HepG2 (cell line): ENCODE data around the gene PPP1R14D. TPM values are rescaled to one million over a fixed set of nuclear protein-coding genes. Genes with fewer than 3 reads are reported as not detected.

Experiments used
- ATAC-seq: fragments of 200-7000 bp; cut with Tn5 transposase; 3 replicates; pipeline ENCODE4 v1.9.1; 2020; ENCODE audit warnings: mild to moderate bottlenecking, moderate library complexity
- Bru-seq: library from RNA; stranded (reverse); fragments of 400-500 nt; gene quantifications from one replicate; lab custom pipeline; 2021; lab: Mats Ljungman, UMichigan
- BruChase-seq, 2 experiments: library from RNA; stranded (reverse); fragments of 400-500 nt; gene quantifications; one replicate each; lab custom pipeline; 2021; lab: Mats Ljungman, UMichigan
- BruUV-seq: library from RNA; stranded (reverse); fragments of 400-500 nt; replicated peaks from 2 replicates; lab custom pipeline; 2021; lab: Mats Ljungman, UMichigan
- CTCF ChIA-PET: fragments of 300-600 bp; formaldehyde crosslinking; extraction: SDS; loops from one replicate; lab custom pipeline; 2021; ENCODE audit warnings: low total read pairs, inconsistent platforms, low intra/inter-chr PET ratio; lab: Yijun Ruan, JAX
- POLR2A ChIA-PET: fragments of 350-600 bp; sonication (Branson Sonifier 250); formaldehyde crosslinking; loops from one replicate; lab custom pipeline; 2020; ENCODE audit warnings: antibody characterized with exemption, inconsistent platforms; lab: Yijun Ruan, JAX
- DNase-seq: peaks from one replicate; pipeline ENCODE4 v3.0.0-alpha.2; 2015; ENCODE audit warnings: low spot score
- FAIRE-seq: peaks from 3 replicates; lab custom pipeline; 2011; peaks lifted over from hg19 to GRCh38; lab: Jason Lieb, UNC
- H2AFZ ChIP-seq: one replicate; pipeline ENCODE4 v1.6.1; 2011; ENCODE audit warnings: low read length, inconsistent platforms
- H3K27ac ChIP-seq: fragments of 300-600 bp; 3 replicates; pipeline ENCODE4 v1.8.0; 2011; ENCODE audit warnings: mixed run types, mild to moderate bottlenecking, mixed read lengths, low read length, inconsistent platforms; ENCODE audit not compliant: insufficient read depth; ENCODE audit errors: extremely low read length
- H3K27me3 ChIP-seq, 2 experiments: fragments of 200-600 bp in 1 of 2; 2 replicates in 1 of 2; 3 replicates in 1 of 2; pipeline versions ENCODE4 v1.6.0 to v1.8.0; 2011; ENCODE audit warnings: low read length in 2 of 2, mild to moderate bottlenecking in 2 of 2, moderate library complexity in 2 of 2, inconsistent platforms in 1 of 2; ENCODE audit not compliant: insufficient read depth in 2 of 2, control insufficient read depth in 1 of 2
- H3K36me3 ChIP-seq, 2 experiments: fragments of 200-600 bp in 1 of 2; replicated peaks in 1 of 2; 2 replicates in 1 of 2; 3 replicates in 1 of 2; pipeline versions ENCODE4 v1.5.1 to v1.8.0; 2011; ENCODE audit warnings: low read length in 2 of 2, inconsistent platforms in 1 of 2; ENCODE audit not compliant: insufficient read depth in 2 of 2, control insufficient read depth in 1 of 2
- H3K4me1 ChIP-seq: 2 replicates; pipeline ENCODE4 v1.5.1; 2012; ENCODE audit warnings: low read length, inconsistent platforms; ENCODE audit not compliant: insufficient read depth
- H3K4me2 ChIP-seq: 2 replicates; pipeline ENCODE4 v1.6.0; 2011; ENCODE audit warnings: low read depth, low read length, inconsistent platforms
- H3K4me3 ChIP-seq, 3 experiments: fragments of 200-600 bp in 1 of 3; sonication (generic), shearing (Covaris generic) in 1 of 3; replicated peaks in 1 of 3; 2 replicates each; pipeline ENCODE4 v1.5.1; 2011 to 2016; ENCODE audit warnings: low read length in 3 of 3, inconsistent platforms in 2 of 3, low read depth in 2 of 3, mild to moderate bottlenecking in 2 of 3, control low read depth in 1 of 3, mixed read lengths in 1 of 3; ENCODE audit not compliant: insufficient read depth in 1 of 3
- H3K79me2 ChIP-seq: one replicate; pipeline ENCODE4 v1.6.1; 2011; ENCODE audit warnings: low read length, inconsistent platforms; ENCODE audit not compliant: insufficient read depth
- H3K9ac ChIP-seq: 2 replicates; pipeline ENCODE4 v1.6.0; 2011; ENCODE audit warnings: mild to moderate bottlenecking, low read depth, low read length, inconsistent platforms; ENCODE audit not compliant: insufficient read depth
- H3K9me3 ChIP-seq: 2 replicates; pipeline ENCODE4 v1.5.1; 2012; ENCODE audit warnings: mild to moderate bottlenecking, low read length
- H4K20me1 ChIP-seq: 2 replicates; pipeline ENCODE4 v1.6.0; 2011; ENCODE audit warnings: inconsistent platforms, mild to moderate bottlenecking, low read length, moderate library complexity; ENCODE audit not compliant: insufficient read depth
- CENPX ChIP-seq: sonication (generic); formaldehyde crosslinking; IDR thresholded peaks from 2 replicates; pipeline ENCODE4 v1.9.0; 2021; ENCODE audit warnings: mild to moderate bottlenecking, missing genetic modification reagents, moderate library complexity
- HNRNPL ChIP-seq: fragments of 200-400 bp; formaldehyde crosslinking; IDR thresholded peaks from 2 replicates; pipeline ENCODE4 v1.6.1; 2017; ENCODE audit warnings: mild to moderate bottlenecking, low read depth, low read length
- MAFK ChIP-seq, 2 experiments: IDR thresholded peaks in 1 of 2; conservative IDR thresholded peaks in 1 of 2; 2 replicates each; pipeline ENCODE4 v1.6.1; 2011; ENCODE audit warnings: improper control_type of control experiment in 2 of 2, low read length in 2 of 2
- NRL ChIP-seq: sonication (generic); formaldehyde crosslinking; IDR thresholded peaks from 2 replicates; pipeline ENCODE4 v1.5.0; 2020; ENCODE audit warnings: missing genetic modification reagents, mild to moderate bottlenecking, moderate library complexity, borderline replicate concordance
- PLRG1 ChIP-seq: fragments of 450-650 bp; conservative IDR thresholded peaks from 2 replicates; pipeline ENCODE4 v1.6.1; 2016
- SETDB1 ChIP-seq: sonication (generic); formaldehyde crosslinking; IDR thresholded peaks from 2 replicates; pipeline ENCODE4 v1.5.1; 2020; ENCODE audit warnings: missing genetic modification reagents, mild to moderate bottlenecking, borderline replicate concordance
- ZNF180 ChIP-seq: sonication (generic); formaldehyde crosslinking; IDR thresholded peaks from 2 replicates; pipeline ENCODE4 v1.4.0; 2020; ENCODE audit warnings: low read depth, missing genetic modification reagents, borderline replicate concordance
- WGBS: methylation state at CpG from one replicate; pipeline ENCODE4 v1.1.6; 2017; ENCODE audit warnings: low lambda C conversion rate; 5-methylcytosine and 5-hydroxymethylcytosine counted together
- in situ Hi-C: cut with HindIII; loops from 2 replicates; pipeline ENCODE4 v1.10.0; 2017; ENCODE audit warnings: low pct_unique_long_range_greater_than_20kb; ENCODE audit not compliant: extremely low pct_ligation_motif_present
- intact Hi-C: fragments of 100-400 bp; cut with micrococcal nuclease; formaldehyde crosslinking; loops from one replicate; pipeline ENCODE4 v1.10.0; 2022; ENCODE audit not compliant: unreplicated experiment
- long read RNA-seq, 2 experiments: library from RNA in 1 of 2; library from polyadenylated mRNA in 1 of 2; stranded (forward) in 1 of 2; unstranded in 1 of 2; transcript quantifications; one replicate each; pipeline ENCODE4 v2.0.0, GENCODE V29; 2019 to 2022
- polyA minus RNA-seq, 3 experiments: library from RNA; depleted of rRNA, polyadenylated mRNA; stranded (reverse); fragments of >200 nt; gene quantifications; 2 replicates each; pipeline ENCODE4 v1.2.3, GENCODE V29; 2011; ENCODE audit warnings: low replicate concordance in 1 of 3
- polyA plus RNA-seq, 8 experiments: library from polyadenylated mRNA; depleted of rRNA in 3 of 8; stranded (reverse) in 7 of 8; unstranded in 1 of 8; fragments of >200 nt; fragmentation: Illumina TruSeq in 4 of 8; extraction: Trizol in 4 of 8; gene quantifications; 2 replicates each; pipeline versions ENCODE4 v1.2.1 to v1.2.3, GENCODE V29; 2011 to 2016; ENCODE audit warnings: low read depth in 4 of 8, missing spikeins in 1 of 8, mixed read lengths in 1 of 8; ENCODE audit not compliant: insufficient read depth in 1 of 8
- total RNA-seq, 5 experiments: library from RNA; depleted of rRNA; stranded (reverse); fragments of >200 nt; fragmentation: Illumina TruSeq; extraction: Trizol; gene quantifications; 2 replicates each; pipeline ENCODE4 v1.2.3, GENCODE V29; 2016; ENCODE audit warnings: low read depth in 1 of 5
- TF ChIP-seq, protein P1 (sequence below): sonication (generic); formaldehyde crosslinking; IDR thresholded peaks from 2 replicates; pipeline ENCODE4 v1.5.1; 2020; ENCODE audit warnings: mild to moderate bottlenecking, missing genetic modification reagents, moderate library complexity
- TF ChIP-seq, protein P2 (sequence below): sonication (generic); formaldehyde crosslinking; IDR thresholded peaks from 2 replicates; pipeline ENCODE4 v1.9.0; 2022; ENCODE audit warnings: low read depth, missing genetic modification reagents

The PPP1R14D gene, protein sequence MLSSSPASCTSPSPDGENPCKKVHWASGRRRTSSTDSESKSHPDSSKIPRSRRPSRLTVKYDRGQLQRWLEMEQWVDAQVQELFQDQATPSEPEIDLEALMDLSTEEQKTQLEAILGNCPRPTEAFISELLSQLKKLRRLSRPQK
- 0.49 and 0.53 TPM in 2 replicates for total RNA-seq (2016; rRNA removed; fragmentation: Illumina TruSeq; extraction: Trizol)
- total RNA-seq (2016; cell fraction: cytosol; rRNA removed; fragmentation: Illumina TruSeq; extraction: Trizol; ENCODE audit: low read depth) = not detected in 2 replicates
- total RNA-seq (2016; cell fraction: insoluble cytoplasmic fraction; rRNA removed; fragmentation: Illumina TruSeq; extraction: Trizol) = 0.52 and 0.55 TPM in 2 replicates
- total RNA-seq (2016; cell fraction: membrane; rRNA removed; fragmentation: Illumina TruSeq; extraction: Trizol) = 0.34 TPM in 2 replicates
- not detected in 2 replicates for total RNA-seq (2016; cell fraction: nucleus; rRNA removed; fragmentation: Illumina TruSeq; extraction: Trizol)
- polyA plus RNA-seq (2011; rRNA removed) = 0.47 and 0.55 TPM in 2 replicates
- 0.81 and 0.82 TPM in 2 replicates for polyA plus RNA-seq (2011; cell fraction: cytosol; rRNA removed)
- polyA plus RNA-seq (2011; cell fraction: nucleus; rRNA removed) = 0.35 and 0.62 TPM in 2 replicates
- polyA plus RNA-seq (2012) = 0.68 TPM in 2 replicates
- not detected in 2 replicates for polyA plus RNA-seq (2016; cell fraction: cytosol; fragmentation: Illumina TruSeq; extraction: Trizol; ENCODE audit: low read depth)
- 0.46 and 0.48 TPM in 2 replicates for polyA plus RNA-seq (2016; cell fraction: insoluble cytoplasmic fraction; fragmentation: Illumina TruSeq; extraction: Trizol; ENCODE audit: low read depth)
- not detected in 2 replicates for polyA plus RNA-seq (2016; cell fraction: membrane; fragmentation: Illumina TruSeq; extraction: Trizol; ENCODE audit: low read depth)
- polyA plus RNA-seq (2016; cell fraction: nucleus; fragmentation: Illumina TruSeq; extraction: Trizol; ENCODE audit: insufficient read depth, low read depth) = not detected in 2 replicates
- 0.21 TPM in 1 of 2 replicates, not detected in the other for polyA minus RNA-seq (2011; rRNA and poly(A)+ RNA removed; ENCODE audit: low replicate concordance)
- not detected in 2 replicates for polyA minus RNA-seq (2011; cell fraction: cytosol; rRNA and poly(A)+ RNA removed)
- 0.87 TPM in 1 of 2 replicates, not detected in the other for polyA minus RNA-seq (2011; cell fraction: nucleus; rRNA and poly(A)+ RNA removed)
- Bru-seq, nascent RNA = percentile 26 among the genes with signal in this experiment
- percentile 11 among the genes with signal in this experiment for BruChase-seq, experiment 1, labeled RNA remaining after a 6-hour chase
- percentile 12 among the genes with signal in this experiment for BruChase-seq, experiment 2, labeled RNA remaining after a 2-hour chase
- long read RNA-seq, experiment 1 = 0 reads
- long read RNA-seq, experiment 2, partial matches to known transcripts = 0 of 1 reads
- long read RNA-seq, experiment 2, other reads (novel, unspliced or antisense) = 1 of 1 reads

DNA sequence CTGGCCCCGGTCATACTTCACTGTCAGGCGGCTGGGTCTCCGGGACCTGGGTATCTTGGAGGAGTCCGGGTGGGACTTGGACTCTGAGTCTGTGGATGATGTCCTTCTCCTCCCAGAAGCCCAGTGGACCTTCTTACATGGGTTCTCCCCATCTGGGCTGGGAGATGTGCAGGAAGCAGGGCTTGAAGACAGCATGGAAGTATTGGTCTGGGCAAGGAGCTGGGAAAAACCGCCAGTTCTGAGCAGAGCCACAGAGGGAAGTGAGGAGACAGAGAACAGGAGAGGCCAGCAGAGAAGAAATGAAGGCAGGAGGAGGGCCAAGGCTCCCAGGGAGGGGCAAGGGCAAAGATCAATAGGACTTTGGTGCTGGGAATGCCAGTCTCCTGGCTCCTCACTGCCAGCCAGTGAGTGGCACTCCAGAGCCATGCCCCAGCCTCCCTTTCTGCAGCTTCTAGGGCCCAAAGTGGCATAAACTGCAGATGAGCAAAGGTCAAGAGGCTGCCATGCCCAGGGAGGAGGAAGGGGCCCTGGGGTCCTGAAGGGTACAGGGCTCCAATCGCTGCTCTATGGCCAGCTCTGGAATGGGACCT lies at the start of gene PPP1R14D:
Gene PPP1R14D, minus strand, starts transcription at position 262 of the 590 bp plus-strand sequence. Its CDS starts 67 bp downstream, at position 195.
- no peak for FAIRE-seq
- ATAC-seq = peak; percentile 14; the same call in 1 of the 3 replicates
- WGBS = 75% methylated on average over 2 of the region's 6 CpGs
- Histone ChIP-seq H3K9me3 (no peaks in the 10 kb centered on the region), H3K4me1 (peaks cover 66% of the 10 kb centered on the region), H3K4me2 (peak within 1 kb of the TSS; percentile 73), H3K4me3 (peak within 1 kb of the TSS; percentile 44 to 55 (median 51); a peak in 5 of 6 replicates), H4K20me1 (no peaks in the 10 kb centered on the region), H2AFZ (peak within 1 kb of the TSS; percentile 86), H3K27me3 (no peaks in the 10 kb centered on the region), H3K9ac (peak within 1 kb of the TSS; percentile 43), H3K27ac (no peak within 1 kb of the TSS), H3K36me3 (no peaks in the 10 kb centered on the region), H3K79me2 (no peaks in the 10 kb centered on the region)
- BruUV-seq = no TSS peak
- DNase-seq = no peak
- intact Hi-C loops = no loop called here
- ChIA-PET CTCF (no interaction called here), POLR2A (interaction anchor here (0.9 to 1.3 kb wide), 3 partner anchors 19 to 22 kb away, joined by 3 read pairs; partner anchors contain the start of genes DNAJC17 and ZFYVE19)
- TF ChIP-seq HNRNPL (peak; percentile 82; the same call in 1 of the 2 replicates), MAFK (conservative IDR thresholded peaks at IDR 0.05 in 1 of 2, IDR thresholded peaks at IDR 0.05 in 1 of 2; ENCODE audit: low read length in 2 of 2) (no peak), NRL (CRISPR knock-in tag) (peak; percentile 50; the same call in 1 of the 2 replicates), PLRG1 (no peak), SETDB1 (CRISPR knock-in tag) (no peak), CENPX (CRISPR knock-in tag) (no peak), ZNF180 (CRISPR knock-in tag) (no peak)
- TF ChIP-seq, protein P1, sequence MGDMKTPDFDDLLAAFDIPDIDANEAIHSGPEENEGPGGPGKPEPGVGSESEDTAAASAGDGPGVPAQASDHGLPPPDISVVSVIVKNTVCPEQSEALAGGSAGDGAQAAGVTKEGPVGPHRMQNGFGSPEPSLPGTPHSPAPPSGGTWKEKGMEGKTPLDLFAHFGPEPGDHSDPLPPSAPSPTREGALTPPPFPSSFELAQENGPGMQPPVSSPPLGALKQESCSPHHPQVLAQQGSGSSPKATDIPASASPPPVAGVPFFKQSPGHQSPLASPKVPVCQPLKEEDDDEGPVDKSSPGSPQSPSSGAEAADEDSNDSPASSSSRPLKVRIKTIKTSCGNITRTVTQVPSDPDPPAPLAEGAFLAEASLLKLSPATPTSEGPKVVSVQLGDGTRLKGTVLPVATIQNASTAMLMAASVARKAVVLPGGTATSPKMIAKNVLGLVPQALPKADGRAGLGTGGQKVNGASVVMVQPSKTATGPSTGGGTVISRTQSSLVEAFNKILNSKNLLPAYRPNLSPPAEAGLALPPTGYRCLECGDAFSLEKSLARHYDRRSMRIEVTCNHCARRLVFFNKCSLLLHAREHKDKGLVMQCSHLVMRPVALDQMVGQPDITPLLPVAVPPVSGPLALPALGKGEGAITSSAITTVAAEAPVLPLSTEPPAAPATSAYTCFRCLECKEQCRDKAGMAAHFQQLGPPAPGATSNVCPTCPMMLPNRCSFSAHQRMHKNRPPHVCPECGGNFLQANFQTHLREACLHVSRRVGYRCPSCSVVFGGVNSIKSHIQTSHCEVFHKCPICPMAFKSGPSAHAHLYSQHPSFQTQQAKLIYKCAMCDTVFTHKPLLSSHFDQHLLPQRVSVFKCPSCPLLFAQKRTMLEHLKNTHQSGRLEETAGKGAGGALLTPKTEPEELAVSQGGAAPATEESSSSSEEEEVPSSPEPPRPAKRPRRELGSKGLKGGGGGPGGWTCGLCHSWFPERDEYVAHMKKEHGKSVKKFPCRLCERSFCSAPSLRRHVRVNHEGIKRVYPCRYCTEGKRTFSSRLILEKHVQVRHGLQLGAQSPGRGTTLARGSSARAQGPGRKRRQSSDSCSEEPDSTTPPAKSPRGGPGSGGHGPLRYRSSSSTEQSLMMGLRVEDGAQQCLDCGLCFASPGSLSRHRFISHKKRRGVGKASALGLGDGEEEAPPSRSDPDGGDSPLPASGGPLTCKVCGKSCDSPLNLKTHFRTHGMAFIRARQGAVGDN (CRISPR knock-in tag) = 0 out of 2 replicates have a peak, but pooled peaks have one; percentile 8
- TF ChIP-seq, protein P2, sequence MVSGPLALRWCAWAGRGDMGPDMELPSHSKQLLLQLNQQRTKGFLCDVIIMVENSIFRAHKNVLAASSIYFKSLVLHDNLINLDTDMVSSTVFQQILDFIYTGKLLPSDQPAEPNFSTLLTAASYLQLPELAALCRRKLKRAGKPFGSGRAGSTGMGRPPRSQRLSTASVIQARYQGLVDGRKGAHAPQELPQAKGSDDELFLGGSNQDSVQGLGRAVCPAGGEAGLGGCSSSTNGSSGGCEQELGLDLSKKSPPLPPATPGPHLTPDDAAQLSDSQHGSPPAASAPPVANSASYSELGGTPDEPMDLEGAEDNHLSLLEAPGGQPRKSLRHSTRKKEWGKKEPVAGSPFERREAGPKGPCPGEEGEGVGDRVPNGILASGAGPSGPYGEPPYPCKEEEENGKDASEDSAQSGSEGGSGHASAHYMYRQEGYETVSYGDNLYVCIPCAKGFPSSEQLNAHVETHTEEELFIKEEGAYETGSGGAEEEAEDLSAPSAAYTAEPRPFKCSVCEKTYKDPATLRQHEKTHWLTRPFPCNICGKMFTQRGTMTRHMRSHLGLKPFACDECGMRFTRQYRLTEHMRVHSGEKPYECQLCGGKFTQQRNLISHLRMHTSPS (CRISPR knock-in tag) = peak; percentile 77
- in situ Hi-C loops = no loop called here
